Karpas-422 (cell line): ENCODE results near the gene SLC35G2. TPM values are rescaled to one million over a fixed set of nuclear protein-coding genes. Genes with fewer than 3 reads are reported as not detected.
"Not testable (repeated sequence)": the region's sequence is repeated elsewhere in the genome, so short reads cannot be mapped to it uniquely, and the experiment has no call there.

ENCODE experiments used
- DNase-seq: peaks from one replicate; pipeline ENCODE4 v3.0.0-alpha.2; 2015
- H2AFZ ChIP-seq: fragments of 200-600 bp; sonication (generic); 2 replicates; pipeline ENCODE4 v1.6.1; 2014; ENCODE audit warnings: antibody characterized with exemption, low read length, mixed read lengths
- H3K27ac ChIP-seq: fragments of 200-600 bp; sonication (generic); 2 replicates; pipeline ENCODE4 v1.5.1; 2014; ENCODE audit warnings: mild to moderate bottlenecking, low read length, moderate library complexity
- H3K27me3 ChIP-seq: fragments of 200-600 bp; sonication (generic); 2 replicates; pipeline ENCODE4 v1.6.1; 2014; ENCODE audit warnings: low read length, mixed read lengths
- H3K36me3 ChIP-seq: fragments of 200-600 bp; sonication (generic); 2 replicates; pipeline ENCODE4 v1.6.1; 2014; ENCODE audit warnings: low read length, mixed read lengths; ENCODE audit not compliant: insufficient read depth
- H3K4me1 ChIP-seq: fragments of 200-600 bp; sonication (generic); 2 replicates; pipeline ENCODE4 v1.6.1; 2014; ENCODE audit warnings: mild to moderate bottlenecking, low read length, mixed read lengths
- H3K4me2 ChIP-seq: fragments of 200-600 bp; sonication (generic); 2 replicates; pipeline ENCODE4 v1.6.1; 2014; ENCODE audit warnings: low read length, low read depth, mild to moderate bottlenecking; ENCODE audit not compliant: poor library complexity, severe bottlenecking
- H3K4me3 ChIP-seq: fragments of 200-600 bp; sonication (generic); 2 replicates; pipeline ENCODE4 v1.5.1; 2014; ENCODE audit warnings: mild to moderate bottlenecking, antibody characterized with exemption, low read length, mixed read lengths
- H3K79me2 ChIP-seq: fragments of 200-600 bp; sonication (generic); 2 replicates; pipeline ENCODE4 v1.6.1; 2014; ENCODE audit warnings: mild to moderate bottlenecking, low read length, mixed read lengths
- H3K9ac ChIP-seq: fragments of 200-600 bp; sonication (generic); 2 replicates; pipeline ENCODE4 v1.6.0; 2014; ENCODE audit warnings: low read length
- H3K9me2 ChIP-seq: fragments of 200-600 bp; sonication (generic), shearing (Covaris generic); replicated peaks from 2 replicates; pipeline ENCODE4 v1.6.0; 2014; ENCODE audit warnings: mild to moderate bottlenecking, low read length, moderate library complexity; ENCODE audit not compliant: insufficient read depth
- H3K9me3 ChIP-seq: fragments of 300-700, 200-600 bp; sonication (generic); 2 replicates; pipeline ENCODE4 v1.6.1; 2014; ENCODE audit warnings: low read length, mixed read lengths
- H4K20me1 ChIP-seq: fragments of 200-600 bp; sonication (generic); 2 replicates; pipeline ENCODE4 v1.6.1; 2014; ENCODE audit warnings: mild to moderate bottlenecking, antibody characterized with exemption, low read length, low read depth; ENCODE audit not compliant: insufficient read depth
- total RNA-seq: library from RNA; depleted of rRNA; stranded (reverse); fragments of >200 nt; shearing (Covaris generic); gene quantifications from 2 replicates; pipeline ENCODE4 v1.2.3, GENCODE V29; 2014; ENCODE audit warnings: low replicate concordance

SLC35G2 gene
- total RNA-seq, 1 experiment from 2014 or later = 11.4 TPM

GRCh38 chr3:136883967-136884720 is 65.2 kb downstream of the SLC35G2 start:
- 0 out of 2 replicates have a peak overlapping the region, but pooled peaks have one; percentile 7 for H3K4me3 ChIP-seq
- no peaks in the 10 kb centered on the region for H3K9me2 ChIP-seq
- no peaks in the 10 kb centered on the region for H3K27me3 ChIP-seq
- peaks cover 98% of the 10 kb centered on the region for H3K79me2 ChIP-seq
- H3K4me2 ChIP-seq = peak overlapping the region; percentile 54
- no peak overlapping the region; the same call in 1 of the 2 replicates for H3K9ac ChIP-seq
- H3K4me1 ChIP-seq = peaks cover 47% of the 10 kb centered on the region
- H3K9me3 ChIP-seq = no peaks in the 10 kb centered on the region
- peaks cover 3% of the 10 kb centered on the region for H3K36me3 ChIP-seq
- H3K27ac ChIP-seq = peak overlapping the region; percentile 66
- no peak overlapping the region for H2AFZ ChIP-seq
- H4K20me1 ChIP-seq = peaks cover 20% of the 10 kb centered on the region; the same call in 1 of the 2 replicates
- DNase-seq = peak; percentile 65

- Histone ChIP-seq H3K27me3 (no peaks in the 10 kb centered on the region), H3K27ac (no peak overlapping the region; the same call in 1 of the 2 replicates), H2AFZ (no peak overlapping the region), H3K4me3 (no peak overlapping the region), H3K79me2 (peaks cover 100% of the 10 kb centered on the region), H3K9ac (no peak overlapping the region), H3K4me2 (no peak overlapping the region), H3K36me3 (peaks cover 3% of the 10 kb centered on the region), H3K9me2 (no peaks in the 10 kb centered on the region), H3K4me1 (peaks cover 43% of the 10 kb centered on the region), H4K20me1 (peaks cover 20% of the 10 kb centered on the region; the same call in 1 of the 2 replicates), H3K9me3 (no peaks in the 10 kb centered on the region)
- no peak for DNase-seq
Measured at GRCh38 chr3:136885357-136886213, 66.7 kb downstream of the SLC35G2 start.

- Histone ChIP-seq H2AFZ (no peak overlapping the region), H3K79me2 (peaks cover 100% of the 10 kb centered on the region), H3K9me2 (no peaks in the 10 kb centered on the region), H4K20me1 (0 out of 2 replicates have a peak, but pooled peaks cover 9% of the 10 kb centered on the region), H3K4me1 (peaks cover 29% of the 10 kb centered on the region), H3K27me3 (no peaks in the 10 kb centered on the region), H3K4me3 (no peak overlapping the region), H3K27ac (no peak overlapping the region), H3K4me2 (no peak overlapping the region), H3K36me3 (peaks cover 15% of the 10 kb centered on the region), H3K9me3 (no peaks in the 10 kb centered on the region), H3K9ac (no peak overlapping the region)
- no peak for DNase-seq
Measured at GRCh38 chr3:136889947-136890346, 71.0 kb downstream of the SLC35G2 start.

- Histone ChIP-seq H4K20me1 (0 out of 2 replicates have a peak, but pooled peaks cover 6% of the 10 kb centered on the region), H2AFZ (no peak overlapping the region), H3K27ac (peak overlapping the region; percentile 41; the same call in 1 of the 2 replicates), H3K79me2 (peaks cover 100% of the 10 kb centered on the region), H3K4me2 (no peak overlapping the region), H3K4me1 (peaks cover 42% of the 10 kb centered on the region), H3K27me3 (no peaks in the 10 kb centered on the region), H3K9me2 (no peaks in the 10 kb centered on the region), H3K4me3 (no peak overlapping the region), H3K9me3 (no peaks in the 10 kb centered on the region), H3K9ac (no peak overlapping the region), H3K36me3 (peaks cover 21% of the 10 kb centered on the region)
- no peak for DNase-seq
Measured at GRCh38 chr3:136891934-136892855, 73.3 kb downstream of the SLC35G2 start.

GRCh38 chr3:136893848-136894443 is 75.0 kb downstream of the SLC35G2 start:
- Histone ChIP-seq H3K4me3 (no peak overlapping the region), H3K9me3 (no peaks in the 10 kb centered on the region), H4K20me1 (0 out of 2 replicates have a peak, but pooled peaks cover 6% of the 10 kb centered on the region), H3K36me3 (peaks cover 20% of the 10 kb centered on the region), H3K9me2 (no peaks in the 10 kb centered on the region), H3K4me2 (no peak overlapping the region), H2AFZ (no peak overlapping the region), H3K27me3 (no peaks in the 10 kb centered on the region), H3K9ac (no peak overlapping the region), H3K79me2 (peaks cover 100% of the 10 kb centered on the region), H3K27ac (0 out of 2 replicates have a peak overlapping the region, but pooled peaks have one; percentile 6), H3K4me1 (peaks cover 59% of the 10 kb centered on the region)
- no peak for DNase-seq

- H3K27me3 ChIP-seq, H3K9me3 ChIP-seq, H3K4me3 ChIP-seq, H3K9me2 ChIP-seq, H4K20me1 ChIP-seq, H2AFZ ChIP-seq, H3K9ac ChIP-seq: not testable (repeated sequence)
- Histone ChIP-seq H3K79me2 (peaks cover 100% of the 10 kb centered on the region), H3K4me2 (peak overlapping the region; percentile 49), H3K36me3 (peaks cover 33% of the 10 kb centered on the region), H3K27ac (peak overlapping the region; percentile 82), H3K4me1 (peaks cover 87% of the 10 kb centered on the region)
- DNase-seq = peak; percentile 64
Measured at GRCh38 chr3:136897171-136897570, 78.2 kb downstream of the SLC35G2 start.

GRCh38 chr3:136898549-136898948 is 79.6 kb downstream of the SLC35G2 start:
- Histone ChIP-seq H3K27ac (peak overlapping the region; percentile 82), H3K36me3 (peaks cover 31% of the 10 kb centered on the region)

More at GRCh38 chr3:136898549-136898948, 79.6 kb downstream of the SLC35G2 start:
- Histone ChIP-seq H2AFZ (no peak overlapping the region), H4K20me1 (no peaks in the 10 kb centered on the region), H3K9me3 (peaks cover under 1% of the 10 kb centered on the region; the same call in 1 of the 2 replicates), H3K4me1 (peaks cover 87% of the 10 kb centered on the region), H3K4me3 (no peak overlapping the region), H3K9me2 (no peaks in the 10 kb centered on the region), H3K79me2 (peaks cover 100% of the 10 kb centered on the region), H3K27me3 (no peaks in the 10 kb centered on the region), H3K4me2 (peak overlapping the region; percentile 49), H3K9ac (no peak overlapping the region)
- DNase-seq = no peak
